ENCODE results near the gene JMJD7.

JMJD7 gene

DNA sequence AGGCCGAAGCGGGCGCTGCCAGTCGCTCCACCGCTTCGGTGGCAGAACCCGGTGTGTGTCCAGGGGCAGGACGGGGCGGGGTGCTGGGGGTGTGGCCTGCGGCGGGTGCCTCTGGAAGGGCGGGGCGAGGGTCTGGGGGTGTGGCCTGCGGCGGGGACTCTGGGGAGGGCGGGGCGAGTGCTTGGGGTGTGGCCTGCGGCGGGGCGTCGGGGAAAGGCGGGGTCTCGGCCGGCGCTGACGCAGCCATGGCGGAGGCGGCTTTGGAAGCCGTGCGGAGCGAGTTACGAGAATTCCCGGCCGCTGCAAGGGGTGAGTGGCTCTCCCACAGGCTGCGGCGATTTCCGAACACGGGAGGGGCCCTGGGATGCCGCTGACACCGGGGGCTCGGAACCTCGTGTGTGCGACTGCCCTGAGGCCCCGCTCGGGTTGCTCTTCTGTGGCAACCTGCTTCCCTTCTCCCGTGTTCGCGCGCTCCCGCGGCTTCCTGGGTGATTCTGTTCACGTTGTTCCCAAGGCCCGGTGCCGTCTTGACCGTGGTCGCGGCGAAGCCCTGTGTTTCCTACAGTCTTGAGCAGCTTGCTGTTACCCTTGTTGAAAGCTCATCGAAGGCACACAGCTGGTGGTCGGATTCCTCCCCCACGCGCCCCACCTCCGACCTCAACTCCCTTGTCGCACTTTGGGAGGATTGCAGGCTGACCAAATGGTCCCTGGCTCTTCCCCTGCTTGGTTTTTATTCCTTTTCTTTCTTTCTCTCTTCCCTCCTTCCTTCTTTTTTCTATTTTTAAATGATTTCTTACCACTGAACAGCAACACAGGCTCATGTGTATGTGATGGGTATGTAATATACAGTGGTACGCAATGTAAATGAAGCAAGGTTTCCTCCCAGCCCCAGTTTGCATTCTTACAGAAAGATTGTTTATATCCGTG is at the start of gene JMJD7:
Gene JMJD7, plus strand, starts transcription at position 213 of the 927 bp plus-strand sequence. Its CDS starts 33 bp downstream, at position 246.
- DNase-seq (ENCODE audit: low read depth in 2 of 2), result peak; percentile 94 to 96

DNA sequence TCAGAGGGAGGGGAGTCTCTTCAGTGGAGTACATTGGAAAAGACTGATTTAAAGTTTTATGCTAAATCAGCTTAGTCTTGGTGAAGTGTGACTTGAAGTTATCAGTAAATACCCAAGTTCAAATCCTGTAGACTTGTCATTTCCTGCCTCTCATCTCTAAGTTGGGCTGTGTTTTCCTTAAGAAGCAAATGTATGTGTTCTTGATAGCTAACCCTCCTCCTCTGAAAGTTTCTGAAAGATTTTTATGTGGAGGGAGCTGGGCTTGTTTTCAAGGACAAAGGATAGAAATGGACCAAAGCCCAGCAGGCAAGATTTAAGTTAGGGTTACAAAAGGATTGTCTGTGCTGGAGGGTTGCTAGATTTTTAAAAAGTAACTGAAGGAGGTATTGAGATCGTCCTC is 49.4 kb upstream of the JMJD7 start:
- DNase-seq (ENCODE audit: low read depth in 2 of 2), result no peak

GRCh38 chr15:41779662-41780157 is 48.2 kb upstream of the JMJD7 start:
- no peak for DNase-seq (ENCODE audit: low read depth in 2 of 2)

GRCh38 chr15:41780266-41780665 is 47.6 kb upstream of the JMJD7 start:
- no peak for DNase-seq (ENCODE audit: low read depth in 2 of 2)

DNA sequence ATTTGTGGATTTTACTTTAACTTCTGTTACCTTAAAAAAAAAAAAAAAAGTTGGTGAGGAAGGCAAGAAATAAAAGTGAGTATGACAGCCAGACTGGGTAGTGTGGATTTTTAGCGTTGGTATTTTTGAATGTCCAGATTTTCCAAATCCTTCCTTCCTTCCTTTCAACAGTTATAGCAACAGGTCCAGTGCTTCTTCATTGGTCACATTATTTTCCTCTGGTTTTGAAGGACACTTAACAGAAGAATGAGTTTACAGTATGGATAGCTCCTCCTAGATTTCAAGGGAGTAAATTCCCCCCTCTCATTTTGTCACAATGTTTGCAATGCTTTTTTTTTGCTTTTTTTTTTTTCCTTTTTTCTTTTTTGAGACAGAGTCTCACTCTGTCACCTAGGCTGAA is 47.2 kb upstream of the JMJD7 start:
- no peak for DNase-seq (ENCODE audit: low read depth in 2 of 2)

GRCh38 chr15:41782371-41783282 is 45.3 kb upstream of the JMJD7 start:
- no peak for DNase-seq (ENCODE audit: low read depth in 2 of 2)

GRCh38 chr15:41783296-41783695 is 44.6 kb upstream of the JMJD7 start:
- no peak for DNase-seq (ENCODE audit: low read depth in 2 of 2)

GRCh38 chr15:41788262-41788661 is 39.6 kb upstream of the JMJD7 start:
- DNase-seq (ENCODE audit: low read depth in 2 of 2), result no peak

DNA sequence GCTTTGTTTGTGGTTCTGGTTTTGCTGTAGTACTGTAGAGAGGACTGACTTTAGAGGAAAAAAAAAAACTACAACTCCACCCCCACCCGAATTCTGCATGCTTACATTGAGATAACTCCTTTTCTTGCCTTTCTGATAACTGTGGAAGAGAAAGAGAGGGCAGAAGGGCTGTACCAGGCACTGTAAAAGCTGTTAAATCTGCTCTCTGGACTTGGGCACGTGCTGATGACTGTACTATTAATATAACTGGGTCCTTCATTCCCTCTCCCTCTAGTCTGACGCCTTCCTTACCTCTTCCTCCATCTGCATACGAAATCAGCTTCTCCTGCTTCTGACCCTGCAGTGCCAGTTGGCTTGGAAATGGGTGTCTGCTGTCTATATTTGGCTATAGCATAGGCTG is 38.7 kb upstream of the JMJD7 start:
- no peak for DNase-seq (ENCODE audit: low read depth in 2 of 2)

DNA sequence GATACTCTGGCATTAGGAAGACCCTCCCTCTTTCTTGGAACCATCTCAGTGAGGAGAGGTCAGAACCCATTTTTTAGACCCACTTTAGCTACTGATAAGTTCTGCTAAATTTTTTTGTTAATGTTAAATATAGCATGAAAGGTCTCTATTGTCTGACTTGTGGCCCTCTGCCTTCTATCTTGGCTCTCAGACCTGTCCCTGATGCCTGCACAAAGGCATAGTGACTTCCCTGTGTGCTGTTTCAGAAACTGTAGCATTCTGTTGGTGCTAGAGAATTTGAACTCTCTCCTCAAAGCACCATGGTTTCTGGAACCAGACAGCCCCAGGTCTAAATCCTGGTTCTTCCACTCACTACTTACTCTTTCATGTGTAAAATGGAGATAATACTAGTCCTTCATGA is 38.2 kb upstream of the JMJD7 start:
- DNase-seq (ENCODE audit: low read depth in 2 of 2), result no peak

GRCh38 chr15:41790169-41790568 is 37.7 kb upstream of the JMJD7 start:
- DNase-seq (ENCODE audit: low read depth in 2 of 2), result no peak

DNA sequence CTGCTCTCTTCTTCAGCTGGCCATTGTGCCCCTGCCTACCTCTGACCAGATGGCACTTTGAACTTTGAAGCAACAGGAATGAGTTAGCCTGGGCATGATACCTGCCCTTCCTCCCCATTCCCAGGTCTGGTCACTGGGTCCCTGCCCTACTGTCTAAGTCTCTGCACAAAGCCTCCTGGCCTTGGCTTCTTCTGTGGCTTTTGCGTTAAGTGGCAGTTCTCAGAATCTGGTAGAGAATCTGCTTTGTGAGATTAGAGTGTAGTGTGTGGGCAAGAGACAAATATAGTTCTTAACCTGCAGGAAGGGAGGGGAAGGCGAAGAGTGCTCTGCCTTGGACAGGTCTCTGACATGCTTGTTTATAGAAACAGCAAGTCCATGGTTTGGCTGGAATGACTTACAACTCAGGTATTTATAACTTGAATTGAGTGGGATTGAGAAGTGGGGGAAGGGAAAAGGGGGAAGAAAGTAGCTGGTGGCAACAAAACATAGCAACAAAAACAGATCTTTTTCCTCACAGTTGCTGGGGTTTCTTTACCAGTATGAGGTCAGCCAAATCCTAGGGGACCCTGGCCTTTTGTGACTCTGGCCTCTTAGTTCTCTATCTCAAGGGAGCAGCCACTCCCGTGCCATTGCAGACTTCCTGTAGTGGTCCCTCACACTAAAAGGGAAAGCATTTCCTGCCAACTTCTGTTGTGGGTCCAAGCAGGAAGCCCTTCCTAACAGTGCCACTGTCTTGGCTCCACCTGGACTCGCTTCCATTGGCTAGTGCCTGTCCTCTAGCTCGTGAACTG is 36.9 kb upstream of the JMJD7 start:
- no peak for DNase-seq (ENCODE audit: low read depth in 2 of 2)

DNA sequence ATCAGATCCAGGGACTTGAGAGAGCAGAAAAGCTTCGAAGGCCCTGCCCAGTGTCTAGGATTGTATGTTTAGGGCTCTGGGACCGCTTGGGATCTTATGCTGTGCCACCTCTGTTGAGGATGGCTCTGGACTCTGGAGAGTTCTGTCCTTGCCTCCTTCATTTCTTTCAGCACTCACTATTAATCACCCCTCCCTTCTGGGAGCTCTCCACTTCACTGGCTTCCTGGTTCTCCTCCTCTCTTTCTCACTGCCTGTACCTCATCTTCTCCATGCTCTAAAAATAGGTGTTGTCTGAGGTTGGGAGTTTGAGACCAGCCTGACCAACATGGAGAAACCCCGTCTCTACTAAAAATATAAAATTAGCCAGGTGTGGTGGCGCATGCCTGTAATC is 36.4 kb upstream of the JMJD7 start:
- DNase-seq (ENCODE audit: low read depth in 2 of 2), result no peak

DNA sequence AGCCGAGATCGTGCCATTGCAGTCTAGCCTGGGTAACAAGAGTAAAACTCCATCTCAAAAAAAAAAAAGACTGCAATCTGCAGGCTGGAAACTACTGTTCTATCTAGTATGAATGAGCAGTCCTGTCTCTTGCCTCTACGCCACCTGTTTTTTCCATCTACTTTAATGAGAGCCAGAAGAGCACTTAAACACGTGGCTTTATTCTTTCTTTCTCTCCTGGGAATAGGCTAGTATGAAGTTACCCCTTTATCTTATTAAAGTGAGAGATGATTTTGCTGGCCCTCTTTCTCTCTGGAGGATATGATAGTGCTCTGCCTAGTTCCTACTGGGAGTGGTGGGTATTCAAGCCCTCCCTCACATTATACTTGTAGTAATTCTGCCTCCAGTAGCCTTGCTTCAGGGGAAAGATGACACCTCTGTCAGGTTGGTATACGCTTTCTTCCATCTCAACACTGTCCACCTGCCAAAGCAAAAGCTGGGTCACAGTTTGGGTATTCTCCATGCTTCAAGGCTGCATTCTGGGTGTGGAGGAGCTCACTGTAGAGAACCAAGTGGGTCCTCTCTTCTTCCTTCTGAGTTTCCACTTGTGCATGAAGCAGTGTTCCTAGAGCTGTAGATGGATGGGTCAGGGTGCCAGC is 35.8 kb upstream of the JMJD7 start:
- no peak for DNase-seq (ENCODE audit: low read depth in 2 of 2)

DNA sequence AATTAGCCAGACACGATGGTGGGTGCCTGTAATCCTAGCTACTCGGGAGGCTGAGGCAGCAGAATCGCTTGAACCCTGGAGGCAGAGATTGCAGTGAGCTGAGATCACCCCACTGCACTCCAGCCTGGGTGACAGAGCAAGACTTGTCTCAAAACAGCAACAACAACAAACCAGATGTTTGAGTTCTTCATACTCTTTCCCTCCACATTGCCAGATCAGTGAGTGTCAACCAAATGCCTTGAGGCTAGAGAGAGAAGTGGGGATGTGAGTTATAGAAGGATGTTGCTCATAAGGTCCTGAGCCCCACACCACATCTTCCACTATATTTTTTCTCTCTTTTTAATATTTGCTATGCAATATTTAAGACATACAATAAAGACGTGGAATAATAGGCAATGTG is 33.8 kb upstream of the JMJD7 start:
- no peak for DNase-seq (ENCODE audit: low read depth in 2 of 2)

GRCh38 chr15:41795996-41796856 is 31.7 kb upstream of the JMJD7 start:
- DNase-seq (ENCODE audit: low read depth in 2 of 2), result no peak

DNA sequence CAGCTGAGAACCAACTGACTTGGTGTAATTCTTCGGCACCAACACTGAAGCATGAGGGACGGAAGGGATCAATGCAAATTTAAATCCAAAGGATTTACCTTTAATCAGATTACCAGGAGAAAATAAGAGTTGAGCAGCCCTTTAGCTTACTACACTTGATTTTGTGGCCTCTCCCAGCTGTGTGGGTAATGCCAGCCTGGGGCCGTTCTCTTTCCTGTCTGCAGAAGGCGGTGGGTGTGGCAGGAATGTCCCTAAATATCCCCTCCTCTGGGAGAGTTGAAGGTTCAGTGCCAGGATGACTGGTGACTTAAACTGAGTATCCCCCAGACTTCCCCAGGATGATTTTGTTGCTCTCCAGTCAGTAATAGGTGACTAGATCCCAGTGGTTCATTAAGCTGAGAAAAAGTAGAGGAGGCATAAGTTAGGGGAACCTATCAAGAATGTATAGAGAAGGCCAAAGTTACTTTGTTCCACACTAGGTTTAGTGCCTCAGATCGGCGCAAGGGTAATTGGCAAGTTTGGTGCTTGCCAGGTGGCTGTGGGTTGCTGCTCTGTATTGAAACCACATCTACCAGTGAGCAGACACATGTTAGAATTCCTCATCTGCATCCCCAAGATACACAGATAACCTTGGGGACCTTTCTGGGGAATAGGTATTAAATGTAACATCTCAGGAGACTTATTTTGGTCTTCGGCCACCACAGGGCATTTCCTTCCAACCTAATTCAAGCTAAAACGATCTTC is 30.5 kb upstream of the JMJD7 start:
- no peak for DNase-seq (ENCODE audit: low read depth in 2 of 2)

DNA sequence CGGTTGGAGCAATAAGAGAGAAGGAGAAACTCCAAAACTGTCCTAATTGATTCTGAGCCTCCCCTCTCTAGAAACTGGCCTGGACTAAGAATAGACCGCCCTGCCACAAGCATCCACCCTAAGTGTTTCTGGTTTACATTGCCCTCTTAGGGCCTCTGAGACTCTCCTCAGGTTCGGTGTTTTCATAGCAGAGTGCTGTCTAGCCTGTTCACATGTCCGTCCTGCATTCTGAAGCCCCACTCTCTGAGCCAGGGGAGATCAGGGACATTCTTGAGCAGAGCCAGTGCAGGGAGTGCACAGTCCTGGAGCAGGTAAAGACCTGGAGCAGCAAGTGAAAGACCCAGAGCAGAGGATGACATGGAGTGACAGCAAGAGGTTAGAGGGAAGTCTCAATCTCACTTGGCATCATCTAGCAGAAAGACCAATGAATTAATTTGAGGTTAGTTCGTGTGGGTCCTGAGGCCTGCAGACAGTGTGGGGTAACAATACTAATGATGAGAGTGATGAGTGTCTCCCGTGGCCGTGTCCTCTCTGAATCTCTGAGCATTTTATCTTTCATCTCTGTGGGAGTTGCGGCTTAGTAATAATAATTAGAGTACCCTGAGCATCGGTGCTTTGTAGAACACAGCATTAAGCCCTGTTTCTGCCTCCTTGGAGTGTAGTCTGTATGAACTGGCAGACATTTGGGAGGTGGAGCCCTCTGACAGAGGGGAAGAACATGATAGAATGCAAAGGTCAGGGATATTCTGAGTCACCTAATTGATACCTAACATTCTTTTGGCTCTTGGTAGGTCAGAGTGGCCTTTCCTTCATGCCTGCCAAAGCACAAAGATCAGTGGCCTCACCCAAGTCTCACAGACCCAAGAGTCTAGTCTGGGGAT is 29.0 kb upstream of the JMJD7 start:
- no peak for DNase-seq (ENCODE audit: low read depth in 2 of 2)

GRCh38 chr15:41799488-41799805 is 28.4 kb upstream of the JMJD7 start:
- DNase-seq (ENCODE audit: low read depth in 2 of 2), result no peak

Measured in stimulated activated CD8-positive, alpha-beta memory T cell treated with anti-CD3 and anti-CD28 coated beads, Interleukin-7, amount 100 ng/mL, for 1 hour (primary cell).